Left cardiac atrium (tissue), 4 donors: ENCODE measurements around the gene CLUH. TPM values are rescaled to one million over a fixed set of nuclear protein-coding genes. Genes with fewer than 3 reads are reported as not detected.

ENCODE experiments used
- ATAC-seq, 2 donors: fragments of 200-7000 bp; cut with Tn5 transposase; one replicate each; pipeline ENCODE4 v1.9.1; 2020; ENCODE audit warnings: mild to moderate bottlenecking in 2 of 2, moderate library complexity in 2 of 2
- DNase-seq: peaks from one replicate; pipeline ENCODE4 v3.0.0-alpha.2; 2020
- intact Hi-C, 2 donors: fragments of 100-400 bp; cut with DNase I; formaldehyde crosslinking; loops; one replicate each; pipeline versions ENCODE4 v1.14.1 to v1.15.1; 2022 to 2023
- long read RNA-seq: library from polyadenylated mRNA; unstranded; transcript quantifications from one replicate; pipeline ENCODE4 v2.0.0, GENCODE V29; 2021
- total RNA-seq, 2 donors: library from RNA; stranded (reverse); fragmentation: NEBNext Ultra II Directional; extraction: Animal tissue kit (Norgen Biotek cat#: 25700); gene quantifications; one replicate each; pipeline ENCODE4 v1.2.1, GENCODE V29; 2021
- donor health status: DM: no; HTN: yes; CAD: no.
- donor health status: DM: no; HTN: yes; CAD: no; lungs with severe emphysema.
- donor health status: DM: yes; HTN: yes; CAD: no.
- donor health status: Dilated cardiomyopathy.

The CLUH gene
- total RNA-seq, result 100 to 1,000 TPM in 1 of 2 donors, 10 to 100 TPM in 1; 98.4 to 118 TPM
- long read RNA-seq, partial matches to known transcripts, result 123 of 131 reads
- long read RNA-seq, other reads (novel, unspliced or antisense), result 8 of 131 reads

- ATAC-seq, result peak; percentile 85 to 93
- intact Hi-C loops, result no loop called here
- DNase-seq, result peak; percentile 98
Measured at GRCh38 chr17:2711608-2712299, at the start of gene CLUH. TSS of gene CLUH (minus strand) at chr17:2711764. CDS start at chr17:2711661, 103 bp downstream.

DNA sequence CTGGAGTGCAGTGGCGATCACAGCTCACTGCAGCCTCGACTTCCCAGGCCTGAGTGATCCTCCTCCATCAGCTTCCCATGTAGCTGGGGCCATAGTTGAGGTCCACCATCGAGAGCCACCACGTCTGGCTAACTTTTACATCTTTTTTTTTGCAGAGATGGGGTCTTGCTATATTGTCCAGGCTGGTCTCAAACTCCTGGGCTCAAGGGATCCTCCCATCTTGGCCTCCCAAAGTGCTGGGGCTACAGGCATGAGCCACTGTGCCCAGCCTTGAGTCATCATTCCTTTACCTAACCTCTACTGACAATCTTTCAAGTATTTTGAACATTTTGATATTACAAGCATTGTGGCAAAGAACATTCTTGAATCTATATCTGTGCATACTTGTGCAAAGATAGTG is 47.3 kb upstream of the CLUH start:
- intact Hi-C loops, result no loop called here
- DNase-seq, result no peak
- ATAC-seq, result no peak

DNA sequence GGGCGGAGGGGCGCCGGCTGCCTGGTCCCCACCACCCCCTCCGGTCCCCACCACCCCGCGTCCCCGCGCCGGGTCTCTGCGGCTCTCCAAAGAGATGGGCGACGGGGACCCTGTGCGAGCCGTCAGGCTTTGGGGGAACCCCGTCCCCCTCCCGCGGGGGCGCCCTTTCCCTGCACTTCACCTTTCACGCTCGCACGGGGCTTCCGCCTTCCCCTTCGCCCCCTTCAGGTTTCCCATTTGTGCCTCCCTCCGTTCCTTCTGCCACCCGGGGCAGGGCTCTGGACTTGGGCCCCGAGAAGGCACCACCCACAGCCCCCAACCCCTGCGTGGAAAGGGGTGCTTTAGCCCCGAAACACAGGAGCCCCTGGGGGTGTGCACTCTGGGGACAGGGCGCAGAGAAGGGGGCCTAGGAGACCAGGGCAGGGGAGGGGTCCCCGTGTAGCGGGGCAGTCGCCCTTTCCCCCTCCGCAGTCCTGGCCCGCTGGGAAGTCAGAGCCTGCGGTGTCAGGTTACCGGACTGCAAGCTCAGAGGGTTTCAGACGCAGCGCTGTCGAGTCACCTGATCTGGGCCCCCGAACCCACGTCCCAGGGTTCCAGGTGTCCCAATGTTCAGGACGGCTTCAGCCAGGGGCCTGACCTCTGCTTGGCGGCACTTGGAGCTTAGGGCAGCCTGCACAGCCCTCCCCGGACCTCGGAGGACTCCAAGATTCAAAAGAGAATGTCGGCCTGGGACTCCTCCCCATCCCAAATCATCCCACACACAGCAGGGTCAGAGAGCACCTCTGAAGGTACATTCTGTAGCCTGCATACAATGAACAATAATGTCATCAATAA is 44.5 kb upstream of the CLUH start:
- DNase-seq, result no peak
- ATAC-seq, result peak; percentile 44 to 66
- intact Hi-C loops, result no loop called here

DNA sequence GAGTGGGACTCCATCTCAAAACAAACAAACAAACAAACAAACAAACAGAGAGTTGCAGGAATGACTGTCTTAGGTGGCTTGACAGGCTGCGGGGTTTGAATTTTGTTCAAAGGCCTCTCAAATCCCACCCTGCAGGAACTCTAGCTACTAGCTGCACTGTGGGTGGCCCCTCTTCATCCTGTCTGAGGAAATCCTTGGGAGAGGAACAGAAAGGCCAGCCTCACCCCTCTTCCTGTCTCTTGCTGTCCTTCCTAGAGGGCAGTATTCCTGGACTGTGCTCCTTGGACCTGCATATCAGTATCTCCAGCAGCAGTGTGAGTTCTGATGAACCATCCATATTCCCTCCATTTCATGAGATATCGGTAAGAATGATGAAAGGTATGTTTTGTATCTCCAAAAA is 39.9 kb upstream of the CLUH start:
- no peak for DNase-seq
- no peak for ATAC-seq
- intact Hi-C loops, result no loop called here

DNA sequence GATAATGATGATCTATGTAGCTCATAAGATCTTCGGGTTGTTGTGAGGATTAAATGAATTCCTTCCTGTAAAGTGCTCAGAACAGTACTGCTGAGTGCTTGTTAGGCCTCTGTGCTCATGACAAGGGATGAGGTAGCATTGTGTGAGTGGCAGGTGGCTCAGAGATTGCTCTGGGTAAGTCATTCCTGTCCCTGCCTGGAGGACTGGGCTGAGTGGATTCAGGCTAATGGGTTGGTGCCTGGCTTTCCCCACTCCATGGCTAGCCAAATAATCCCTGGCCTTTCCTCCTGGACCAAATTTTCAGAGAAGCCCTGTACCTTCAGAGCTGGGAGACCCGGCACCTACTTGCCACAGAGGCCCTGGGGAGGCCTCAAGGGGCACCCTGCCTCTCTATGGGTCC is 39.2 kb upstream of the CLUH start:
- intact Hi-C loops, result no loop called here
- ATAC-seq (no peak), DNase-seq (no peak)

DNA sequence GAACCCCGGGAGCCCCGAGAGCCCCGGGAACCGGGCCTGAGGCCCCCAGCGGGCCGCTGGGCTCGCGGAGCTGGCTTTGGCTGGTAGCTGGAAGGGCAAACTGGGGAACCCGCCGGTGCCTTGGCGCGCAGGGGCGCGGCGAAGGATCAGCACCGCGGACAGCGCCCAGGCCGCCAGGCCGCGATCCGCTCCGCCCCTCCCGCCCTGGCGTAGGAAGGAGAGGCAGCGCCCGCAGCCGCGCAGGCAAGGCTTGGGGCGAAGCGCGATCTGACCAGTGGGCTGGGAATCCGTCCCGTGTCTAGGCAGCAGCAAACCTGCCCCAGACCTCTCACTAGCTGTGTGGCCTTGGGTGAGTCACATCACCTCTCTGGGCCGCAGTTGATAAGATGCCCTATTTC is 38.2 kb upstream of the CLUH start:
- intact Hi-C loops, result no loop called here
- DNase-seq (peak; percentile 80), ATAC-seq (peak; percentile 97 to 98)

- DNase-seq (no peak), ATAC-seq (peak; percentile 16 to 27)
- intact Hi-C loops, result no loop called here
Measured at GRCh38 chr17:2749058-2749783, 37.7 kb upstream of the CLUH start, which contains the start of gene CCDC92B. TSS of gene CCDC92B (minus strand) at chr17:2749652. CDS start at chr17:2735145, 14,507 bp downstream.

GRCh38 chr17:2745317-2746037 is 33.9 kb upstream of the CLUH start:
- ATAC-seq (peak in 1 of 2 donors; percentile 58), DNase-seq (no peak)
- intact Hi-C loops, result no loop called here

GRCh38 chr17:2737693-2738092 is 26.1 kb upstream of the CLUH start:
- ATAC-seq (no peak), DNase-seq (no peak)
- intact Hi-C loops, result no loop called here

DNA sequence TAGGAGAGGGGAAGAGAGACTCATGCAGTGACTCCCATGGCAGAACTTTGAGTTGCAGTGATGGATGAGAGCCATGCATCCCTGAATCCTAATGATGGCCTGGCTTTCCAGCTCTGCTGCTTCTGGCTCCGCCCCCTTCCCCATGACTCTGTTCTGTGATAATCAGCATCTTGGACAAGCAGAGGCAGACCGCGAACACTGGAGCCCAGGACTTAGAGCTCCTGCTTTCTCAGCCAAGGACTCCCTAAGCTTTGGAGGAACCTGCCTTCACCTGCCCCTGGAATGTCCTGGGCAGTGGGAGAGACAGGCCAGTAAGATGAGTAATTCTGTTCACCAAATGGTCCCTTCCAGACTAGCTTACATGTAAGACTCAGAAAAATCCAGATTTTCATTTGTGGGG is 25.4 kb upstream of the CLUH start:
- intact Hi-C loops, result no loop called here
- no peak for DNase-seq

GRCh38 chr17:2735896-2736295 is 24.3 kb upstream of the CLUH start:
- intact Hi-C loops, result no loop called here
- ATAC-seq, result no peak

More for the DNA sequence above, 25.4 kb upstream of the CLUH start:
- ATAC-seq, result no peak

DNA sequence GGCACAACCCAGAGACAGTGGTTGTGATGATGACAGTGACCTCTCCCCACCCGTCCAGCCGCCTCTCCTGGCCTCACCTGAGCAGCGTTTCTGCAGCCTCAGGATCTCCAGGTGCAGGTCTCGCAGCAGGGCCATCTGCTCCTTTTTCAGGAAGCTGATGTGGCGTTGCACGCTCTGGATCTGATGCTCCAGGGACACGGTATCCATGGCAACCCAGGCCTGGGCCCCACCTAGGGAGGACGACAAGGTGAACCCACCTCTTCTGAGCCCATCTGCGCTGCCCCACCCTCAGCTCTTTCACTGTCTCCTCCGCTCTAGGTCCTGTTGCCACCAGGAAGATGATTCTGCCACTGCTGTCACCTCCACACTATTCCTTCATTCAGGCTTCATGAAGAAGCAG is 23.4 kb upstream of the CLUH start:
- no peak for DNase-seq
- intact Hi-C loops, result no loop called here
- no peak for ATAC-seq

More at GRCh38 chr17:2735896-2736295, 24.3 kb upstream of the CLUH start:
- no peak for DNase-seq

DNA sequence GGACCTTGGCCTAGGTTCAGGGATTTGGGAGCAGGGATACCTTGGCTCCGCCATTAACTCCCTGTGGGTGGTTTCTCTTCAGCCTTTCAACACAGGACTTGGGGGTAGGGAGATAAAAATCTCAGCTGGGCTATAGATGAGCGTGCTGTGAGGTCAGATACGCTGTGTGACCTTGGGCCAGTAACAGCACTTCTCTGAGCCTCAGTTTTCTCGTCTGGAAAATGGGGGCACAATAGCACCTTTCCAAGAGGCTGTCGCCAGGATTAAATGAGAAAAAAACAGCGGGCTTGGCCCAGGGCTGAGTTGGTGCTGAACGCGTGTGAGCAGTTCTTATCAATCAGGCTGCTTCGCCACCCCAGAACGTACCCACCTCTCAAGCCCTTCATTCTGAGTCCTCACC is 20.2 kb upstream of the CLUH start:
- ATAC-seq (no peak), DNase-seq (no peak)
- intact Hi-C loops, result no loop called here

DNA sequence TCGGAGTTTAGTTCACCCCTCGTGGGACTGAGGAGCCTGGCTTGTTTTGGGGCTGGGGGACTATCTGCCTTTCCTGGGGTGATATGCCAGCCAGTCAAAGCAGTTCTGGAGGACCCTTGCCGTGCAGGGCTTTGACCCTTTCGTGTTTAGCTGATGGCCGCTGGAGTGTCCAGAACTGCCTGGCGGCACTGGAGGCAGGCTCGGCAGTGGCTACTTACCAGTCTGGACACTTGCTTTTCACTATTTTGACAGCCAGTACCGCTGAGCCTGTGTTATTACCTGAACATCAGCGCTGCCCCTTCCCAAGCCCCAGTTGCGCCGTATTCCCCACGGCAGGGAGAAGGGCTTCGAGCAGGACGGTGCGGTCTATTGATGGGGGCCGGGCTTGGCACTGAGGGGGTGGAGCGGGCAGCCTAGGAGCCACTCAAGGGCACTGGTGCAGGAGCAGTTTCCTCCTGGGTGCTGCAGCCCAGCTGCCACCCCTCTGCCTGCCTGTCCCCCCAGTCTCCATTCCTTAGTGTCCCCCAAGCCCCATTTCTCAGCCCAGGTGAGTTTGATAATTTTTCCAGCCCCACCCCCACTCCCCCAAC is 19.3 kb upstream of the CLUH start:
- no peak for DNase-seq
- no peak for ATAC-seq
- intact Hi-C loops, result no loop called here

GRCh38 chr17:2724784-2725164 is 13.2 kb upstream of the CLUH start:
- intact Hi-C loops, result no loop called here
- DNase-seq (peak; percentile 47), ATAC-seq (peak; percentile 62 to 66)

- intact Hi-C loops, result no loop called here
- ATAC-seq, result peak; percentile 47 to 56
- DNase-seq, result peak; percentile 59
Measured at GRCh38 chr17:2723997-2724783, 12.6 kb upstream of the CLUH start.

GRCh38 chr17:2723505-2723996 is 12.0 kb upstream of the CLUH start:
- no peak for DNase-seq
- ATAC-seq, result peak; percentile 19 to 27
- intact Hi-C loops, result no loop called here

DNA sequence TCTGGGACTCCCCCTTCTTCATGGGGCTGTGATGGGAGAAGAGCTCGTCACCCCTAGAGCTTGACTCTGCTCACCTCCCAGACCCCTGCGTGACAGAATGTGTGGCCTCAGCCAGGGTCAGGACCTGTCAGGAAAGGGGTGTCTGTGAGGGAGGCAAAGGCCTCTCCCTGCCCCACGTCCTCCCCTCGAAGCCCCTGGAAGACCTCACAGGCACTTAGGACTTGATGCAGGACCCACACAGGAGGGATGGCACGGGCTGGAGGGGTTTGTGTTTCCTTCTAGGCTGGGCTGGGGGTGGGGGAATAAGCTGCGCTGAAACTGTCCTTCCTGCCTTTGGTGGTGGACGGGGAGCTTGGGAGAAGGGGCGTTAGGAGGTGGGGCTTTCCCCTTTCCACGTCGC is 11.0 kb upstream of the CLUH start:
- intact Hi-C loops, result no loop called here
- DNase-seq, result no peak
- no peak for ATAC-seq
